Gastroesophageal sphincter (tissue), 4 donors: ENCODE measurements around the gene EVL. TPM values are rescaled to one million over a fixed set of nuclear protein-coding genes. Genes with fewer than 3 reads are reported as not detected.
"Not testable (repeated sequence)": the region's sequence is repeated elsewhere in the genome, so short reads cannot be mapped to it uniquely, and the experiment has no call there.

ENCODE experiments used
- ATAC-seq: fragments of 150-250 bp; one replicate; pipeline ENCODE4 v1.9.1; 2016; ENCODE audit warnings: mild to moderate bottlenecking, moderate library complexity
- H3K27ac ChIP-seq, 4 donors: fragments of 200-600 bp; sonication (generic) in 3 of 4; 1 replicate in 3 of 4; 2 replicates in 1 of 4; pipeline ENCODE4 v1.5.1; 2016 to 2019
- H3K27me3 ChIP-seq: fragments of 200-600 bp; sonication (generic); one replicate; pipeline ENCODE4 v1.5.1; 2019
- H3K36me3 ChIP-seq, 2 donors: fragments of 200-600 bp; sonication (generic); one replicate each; pipeline ENCODE4 v1.5.1; 2019; ENCODE audit warnings: control low read depth in 1 of 2
- H3K4me1 ChIP-seq, 3 donors: fragments of 200-600 bp; sonication (generic); 1 replicate in 2 of 3; 2 replicates in 1 of 3; pipeline ENCODE4 v1.5.1; 2016 to 2019; ENCODE audit warnings: control low read depth in 2 of 3
- H3K4me3 ChIP-seq, 2 donors: fragments of 200-600 bp; sonication (generic); one replicate each; pipeline ENCODE4 v1.5.1; 2019; ENCODE audit warnings: mild to moderate bottlenecking in 1 of 2, moderate library complexity in 1 of 2
- H3K9me3 ChIP-seq, 3 donors: fragments of 200-600 bp; sonication (generic); one replicate each; pipeline ENCODE4 v1.5.1; 2017 to 2019; ENCODE audit warnings: control low read depth in 2 of 3
- CTCF ChIP-seq, 4 experiments: fragments of 200-600 bp in 2 of 4; fragments of 450-650 bp in 2 of 4; sonication (generic) in 1 of 4; IDR thresholded peaks; one replicate each; pipeline ENCODE4 v1.5.1; 2017 to 2019; ENCODE audit warnings: antibody characterized with exemption in 4 of 4, mild to moderate bottlenecking in 2 of 4, moderate library complexity in 2 of 4
- EP300 ChIP-seq: sonication (generic); formaldehyde crosslinking; IDR thresholded peaks from one replicate; pipeline ENCODE4 v1.6.1; 2017; ENCODE audit warnings: antibody characterized with exemption, mild to moderate bottlenecking
- POLR2A ChIP-seq, 2 donors: fragments of 450-650 bp; IDR thresholded peaks; one replicate each; pipeline ENCODE4 v1.6.1; 2017; ENCODE audit warnings: antibody characterized with exemption in 2 of 2, mild to moderate bottlenecking in 2 of 2, moderate library complexity in 1 of 2
- POLR2AphosphoS5 ChIP-seq: sonication (generic); formaldehyde crosslinking; IDR thresholded peaks from one replicate; pipeline ENCODE4 v1.6.1; 2017; ENCODE audit warnings: antibody characterized with exemption
- WGBS, 2 donors: methylation state at CpG; one replicate each; pipeline ENCODE4 v1.1.5; 2018; ENCODE audit warnings: low coverage in 1 of 2; 5-methylcytosine and 5-hydroxymethylcytosine counted together
- total RNA-seq, 4 donors: library from RNA; depleted of rRNA; stranded (reverse); fragments of >200 nt; gene quantifications; one replicate each; pipeline ENCODE4 v1.1.0, GENCODE V29; 2016

EVL gene
- total RNA-seq, 4 donors from 2014 or later = 36.1 to 42.6 (median 38.5) TPM

- Histone ChIP-seq H3K27ac (no peak overlapping the region), H3K27me3 (no peaks in the 10 kb centered on the region), H3K4me1 (peaks cover 0 to 43% (median 13%) of the 10 kb centered on the region in 3 donors), H3K4me3 (no peak overlapping the region), H3K9me3 (no peaks in the 10 kb centered on the region), H3K36me3 (no peaks in the 10 kb centered on the region)
- no peak for TF ChIP-seq POLR2A (IDR thresholded peaks at IDR 0.05)
- no peak for TF ChIP-seq EP300
- no peak for TF ChIP-seq POLR2AphosphoS5
- TF ChIP-seq CTCF (IDR thresholded peaks at IDR 0.05) = no peak
- ATAC-seq = no peak
- 84 to 93% methylated on average over 3 of the region's 3 CpGs for WGBS, 2 donors
Observed at GRCh38 chr14:100028990-100029677, 36.1 kb upstream of the EVL start.

- not testable (repeated sequence) for H3K27me3 ChIP-seq, ATAC-seq, H3K4me3 ChIP-seq, H3K9me3 ChIP-seq, H3K36me3 ChIP-seq
- WGBS, 2 donors = 95 to 100% methylated on average over 3 to 12 of the region's 13 CpGs
- Histone ChIP-seq H3K27ac (peak overlapping the region in 2 of 4 donors; percentile 14 to 70), H3K4me1 (peaks cover 0 to 39% (median 13%) of the 10 kb centered on the region in 3 donors)
Observed at GRCh38 chr14:100030006-100030405, 35.2 kb upstream of the EVL start.

- Histone ChIP-seq H3K4me3 (no peak overlapping the region), H3K4me1 (peaks cover 0 to 38% (median 13%) of the 10 kb centered on the region in 3 donors), H3K36me3 (no peaks in the 10 kb centered on the region), H3K27me3 (no peaks in the 10 kb centered on the region), H3K9me3 (no peaks in the 10 kb centered on the region), H3K27ac (peak overlapping the region; percentile 70 to 76 (median 73))
- 35 to 60% methylated on average over 6 to 7 of the region's 7 CpGs for WGBS, 2 donors
- TF ChIP-seq POLR2AphosphoS5 (peak; percentile 85), POLR2A (IDR thresholded peaks at IDR 0.05) (no peak), CTCF (IDR thresholded peaks at IDR 0.05) (no peak), EP300 (no peak)
- ATAC-seq = peak; percentile 46
Observed at GRCh38 chr14:100030452-100031153, 34.6 kb upstream of the EVL start.

GRCh38 chr14:100031506-100032281 lies 33.5 kb upstream of the EVL start:
- Histone ChIP-seq H3K27me3 (no peaks in the 10 kb centered on the region), H3K4me3 (peak overlapping the region; percentile 11 to 32), H3K9me3 (no peaks in the 10 kb centered on the region), H3K4me1 (peaks cover 0 to 38% (median 13%) of the 10 kb centered on the region in 3 donors), H3K36me3 (no peaks in the 10 kb centered on the region), H3K27ac (peak overlapping the region; percentile 70 to 76 (median 73))
- 29 to 44% methylated on average over 7 of the region's 7 CpGs for WGBS, 2 donors
- TF ChIP-seq POLR2AphosphoS5 (peak; percentile 92), CTCF (IDR thresholded peaks at IDR 0.05) (peak in 1 of 4 experiments; percentile 17), POLR2A (IDR thresholded peaks at IDR 0.05) (no peak), EP300 (no peak)
- ATAC-seq = peak; percentile 94

- peaks cover 0 to 47% (median 13%) of the 10 kb centered on the region in 3 donors for H3K4me1 ChIP-seq
- H3K27ac ChIP-seq = no peak overlapping the region
- TF ChIP-seq POLR2A (IDR thresholded peaks at IDR 0.05) = no peak
- TF ChIP-seq CTCF (IDR thresholded peaks at IDR 0.05) = no peak
- TF ChIP-seq POLR2AphosphoS5 = no peak
- no peak for TF ChIP-seq EP300
- H3K9me3 ChIP-seq = no peaks in the 10 kb centered on the region
- H3K4me3 ChIP-seq = no peak overlapping the region
- no peak for ATAC-seq
- H3K27me3 ChIP-seq = no peaks in the 10 kb centered on the region
- H3K36me3 ChIP-seq = no peaks in the 10 kb centered on the region
- 88% methylated on average over 1 of the region's 1 CpG; no CpG with 5 or more reads in 1 of the 2 donors for WGBS, 2 donors
Observed at GRCh38 chr14:100032738-100033137, 32.5 kb upstream of the EVL start.
